Cardiac fibroblast (primary cell): ENCODE data around the gene SCARB1.

Experiments
- DNase-seq, 2 donors: peaks; one replicate each; pipeline versions ENCODE4 v3.0.0 to v3.0.0-alpha.2; 2010; ENCODE audit warnings: low read depth in 2 of 2
- H3K4me3 ChIP-seq, 2 donors: replicated peaks in 1 of 2; 1 replicate in 1 of 2; 2 replicates in 1 of 2; pipeline ENCODE4 v1.5.1; 2011; ENCODE audit warnings: low read depth in 2 of 2, low read length in 2 of 2, mild to moderate bottlenecking in 2 of 2, moderate library complexity in 1 of 2
- TF ChIP-seq, protein P1 (sequence below): IDR thresholded peaks from one replicate; pipeline ENCODE4 v1.5.1; 2011; ENCODE audit warnings: low read depth, mild to moderate bottlenecking, low read length, inconsistent platforms

Gene SCARB1

DNA sequence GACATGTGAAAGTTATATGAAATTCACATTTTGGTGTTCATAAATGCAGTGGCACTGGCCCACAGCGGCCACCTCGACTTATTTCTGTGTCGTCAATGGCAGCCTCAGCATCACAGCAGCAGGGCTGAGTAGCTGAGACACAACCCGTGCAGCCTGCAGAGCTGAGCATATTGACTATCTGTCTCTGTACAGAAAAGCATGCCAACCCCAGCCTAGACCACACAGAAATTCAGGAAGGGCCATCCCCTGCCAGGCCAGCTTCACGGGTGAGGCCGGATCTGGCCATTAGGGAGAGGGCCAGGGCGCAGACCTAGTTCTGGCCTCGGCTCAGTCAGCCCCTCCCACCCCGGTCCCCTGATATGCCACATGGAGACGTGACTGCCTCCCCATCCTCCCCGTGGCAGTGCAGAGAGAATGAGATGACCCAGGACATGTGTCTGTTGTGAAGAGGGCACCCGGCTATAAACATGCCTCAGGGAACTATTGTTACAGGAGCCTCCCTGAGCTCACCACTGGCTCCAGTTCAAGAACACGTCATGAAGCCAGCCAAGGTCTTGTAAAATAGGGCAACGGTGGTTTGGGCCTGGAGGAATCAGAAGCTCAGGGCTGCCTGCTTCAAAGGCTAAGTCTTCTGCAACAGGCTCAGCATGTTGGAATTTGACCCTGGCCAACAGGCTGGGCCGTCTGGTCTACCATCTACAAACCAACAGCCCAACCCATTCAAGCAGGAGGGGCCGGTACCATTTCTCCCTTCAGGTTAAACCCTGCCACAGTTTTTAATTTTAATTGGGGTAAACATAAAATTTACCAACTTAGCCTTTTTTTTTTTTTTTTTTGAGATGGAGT, 25.5 kb downstream of the SCARB1 start:
- peak; percentile 97 for DNase-seq
- H3K4me3 ChIP-seq: no peak overlapping the region
- TF ChIP-seq, protein P1, sequence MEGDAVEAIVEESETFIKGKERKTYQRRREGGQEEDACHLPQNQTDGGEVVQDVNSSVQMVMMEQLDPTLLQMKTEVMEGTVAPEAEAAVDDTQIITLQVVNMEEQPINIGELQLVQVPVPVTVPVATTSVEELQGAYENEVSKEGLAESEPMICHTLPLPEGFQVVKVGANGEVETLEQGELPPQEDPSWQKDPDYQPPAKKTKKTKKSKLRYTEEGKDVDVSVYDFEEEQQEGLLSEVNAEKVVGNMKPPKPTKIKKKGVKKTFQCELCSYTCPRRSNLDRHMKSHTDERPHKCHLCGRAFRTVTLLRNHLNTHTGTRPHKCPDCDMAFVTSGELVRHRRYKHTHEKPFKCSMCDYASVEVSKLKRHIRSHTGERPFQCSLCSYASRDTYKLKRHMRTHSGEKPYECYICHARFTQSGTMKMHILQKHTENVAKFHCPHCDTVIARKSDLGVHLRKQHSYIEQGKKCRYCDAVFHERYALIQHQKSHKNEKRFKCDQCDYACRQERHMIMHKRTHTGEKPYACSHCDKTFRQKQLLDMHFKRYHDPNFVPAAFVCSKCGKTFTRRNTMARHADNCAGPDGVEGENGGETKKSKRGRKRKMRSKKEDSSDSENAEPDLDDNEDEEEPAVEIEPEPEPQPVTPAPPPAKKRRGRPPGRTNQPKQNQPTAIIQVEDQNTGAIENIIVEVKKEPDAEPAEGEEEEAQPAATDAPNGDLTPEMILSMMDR: no peak

DNA sequence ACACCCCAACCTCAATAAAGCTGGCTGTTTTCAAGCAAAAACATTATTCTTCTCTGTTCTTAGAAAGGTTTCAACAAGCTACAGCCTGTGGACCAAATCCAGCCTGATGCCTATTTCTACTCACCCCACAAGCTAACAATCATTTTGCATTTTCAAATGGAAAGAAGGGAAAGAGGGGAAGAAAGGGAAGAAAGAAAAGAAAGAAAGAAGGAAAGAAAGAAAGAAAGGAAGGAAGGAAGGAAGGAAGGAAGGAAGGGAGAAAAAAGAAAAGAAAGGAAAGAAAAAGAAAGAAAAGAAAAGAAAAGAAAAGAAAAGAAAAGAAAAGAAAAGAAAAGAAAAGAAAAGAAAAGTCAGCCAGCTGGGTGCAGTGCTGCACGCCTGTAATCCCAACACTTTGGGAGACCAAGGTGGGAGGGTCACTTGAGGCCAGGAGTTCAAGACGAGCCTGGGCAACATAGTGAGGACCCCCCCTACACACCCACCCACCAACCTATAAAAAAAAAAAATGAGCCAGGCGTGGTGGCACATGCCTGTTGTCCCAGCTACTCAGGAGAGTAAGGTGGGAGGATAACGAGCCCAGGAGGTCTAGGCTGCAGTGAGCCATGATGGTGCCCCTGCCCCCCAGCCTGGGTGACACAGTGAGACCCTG, 26.3 kb downstream of the SCARB1 start:
- TF ChIP-seq, protein P1: no peak
- DNase-seq: no peak
- H3K4me3 ChIP-seq: no peak overlapping the region

DNA sequence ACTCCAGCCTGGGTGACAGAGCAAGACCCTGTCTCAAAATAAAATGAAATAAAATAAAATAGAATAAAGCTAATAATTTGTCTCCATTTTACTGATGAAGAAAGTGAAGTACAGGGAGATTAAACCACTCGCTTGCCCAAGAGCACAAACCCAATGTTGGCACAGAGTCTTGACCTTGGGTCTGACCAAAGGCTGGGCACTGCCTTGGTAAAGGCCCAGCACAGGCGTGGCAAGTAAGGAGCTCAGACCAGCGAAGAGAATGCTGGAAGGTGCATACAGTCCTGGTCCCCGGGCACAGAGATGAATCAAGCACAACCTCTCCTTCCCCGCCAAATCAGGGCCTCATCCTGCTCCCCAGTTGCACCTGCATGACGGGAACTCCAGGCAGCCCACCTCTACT, 26.9 kb downstream of the SCARB1 start:
- H3K4me3 ChIP-seq: no peak overlapping the region
- DNase-seq: no peak
- TF ChIP-seq, protein P1: no peak

DNA sequence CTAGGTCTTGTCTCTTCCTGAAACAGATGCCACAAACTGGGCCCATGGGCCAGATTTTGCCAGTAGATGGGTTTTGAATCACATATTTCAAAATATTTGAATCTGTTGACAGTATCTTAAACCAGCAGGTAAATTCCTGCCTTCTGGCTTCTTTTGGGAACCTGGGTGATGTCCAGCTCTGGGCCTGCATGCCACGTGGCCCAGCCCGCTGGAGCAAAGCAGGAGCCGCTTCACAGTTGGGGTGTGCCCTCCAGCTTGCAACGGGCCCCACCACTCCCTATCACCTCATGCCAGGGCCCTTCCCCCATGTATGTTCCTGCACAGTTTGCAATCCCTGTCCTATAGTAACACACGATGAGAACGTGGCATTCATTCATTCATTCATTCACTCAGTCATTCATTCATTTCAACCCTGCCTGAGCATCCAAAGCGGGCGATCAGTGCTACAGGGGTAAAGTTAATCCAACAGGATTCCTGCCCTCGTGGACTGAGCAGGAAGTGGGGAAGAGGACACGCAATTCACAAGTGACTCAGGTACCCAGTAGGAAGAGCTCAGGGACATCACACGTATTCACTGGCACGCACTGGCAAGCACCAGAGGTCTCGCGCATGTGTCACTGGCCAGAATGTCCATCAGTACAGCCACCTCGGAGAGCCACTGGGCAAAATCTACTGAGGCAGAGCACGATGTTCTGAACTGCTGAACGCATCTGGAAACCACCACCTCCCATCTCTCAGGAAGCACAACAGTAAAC, 27.8 kb downstream of the SCARB1 start:
- TF ChIP-seq, protein P1: no peak
- no peak for DNase-seq
- no peak overlapping the region for H3K4me3 ChIP-seq

DNA sequence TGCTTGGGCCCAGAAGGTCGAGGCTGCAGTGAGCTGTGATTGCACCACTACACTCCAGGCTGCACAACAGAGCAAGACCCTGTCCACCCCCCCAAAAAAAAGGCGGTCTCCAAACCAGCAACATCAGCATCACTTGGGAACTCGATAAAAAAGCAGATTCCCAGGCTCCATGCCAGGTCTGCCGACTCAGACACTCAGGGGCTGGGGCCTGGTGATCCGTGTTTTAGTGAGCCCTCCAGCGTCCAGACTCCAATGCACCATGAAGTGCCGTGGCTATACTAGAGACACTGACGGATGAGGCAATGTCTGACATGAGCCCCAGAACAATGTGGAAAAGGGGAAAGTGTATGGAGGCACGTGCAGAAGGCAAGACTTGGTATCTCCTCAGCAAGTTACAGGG, 28.8 kb downstream of the SCARB1 start:
- no peak overlapping the region for H3K4me3 ChIP-seq
- TF ChIP-seq, protein P1: no peak
- no peak for DNase-seq

DNA sequence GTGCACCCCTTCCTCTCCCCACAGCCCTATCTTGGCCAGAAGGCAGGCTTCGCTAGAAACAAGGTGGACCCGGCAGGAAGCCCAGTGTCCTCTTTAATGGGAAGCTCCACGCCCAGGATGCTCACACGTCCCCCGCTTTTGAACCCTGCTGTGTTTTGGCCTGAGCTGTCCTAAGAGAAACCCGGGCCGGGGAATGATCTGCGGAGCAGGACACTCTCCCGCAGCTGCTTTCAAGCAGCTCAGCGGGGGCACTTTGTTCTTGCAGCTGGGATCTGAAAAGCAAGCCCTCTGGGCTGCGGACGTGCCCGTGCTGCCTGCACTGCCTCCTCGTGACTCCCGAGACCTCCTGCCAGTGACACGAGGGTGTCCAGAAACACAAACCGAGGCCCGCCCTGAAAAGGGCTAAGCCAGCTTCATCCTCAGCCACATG, 30.0 kb downstream of the SCARB1 start:
- TF ChIP-seq, protein P1: no peak
- DNase-seq: no peak
- H3K4me3 ChIP-seq: no peak overlapping the region
